PFSK-1 (cell line): ENCODE data around the gene SLC16A7.

Experiments used
- POLR2AphosphoS5 ChIP-seq: IDR thresholded peaks from 2 replicates; pipeline ENCODE4 v1.6.1; 2012; ENCODE audit warnings: low read depth, mild to moderate bottlenecking, control low read depth, low read length, moderate library complexity
- TAF1 ChIP-seq: IDR thresholded peaks from 2 replicates; pipeline ENCODE4 v1.6.1; 2012; ENCODE audit warnings: low read length, control low read depth, borderline replicate concordance; ENCODE audit not compliant: insufficient read depth
- TF ChIP-seq, protein P1 (sequence below), 2 experiments: IDR thresholded peaks; 2 replicates each; pipeline versions ENCODE4 v1.6.1 to v1.8.0; 2011 to 2012; ENCODE audit warnings: low read depth in 2 of 2, low read length in 2 of 2, control low read depth in 1 of 2, inconsistent platforms in 1 of 2, mild to moderate bottlenecking in 1 of 2, moderate library complexity in 1 of 2; ENCODE audit not compliant: insufficient read depth in 1 of 2

DNA sequence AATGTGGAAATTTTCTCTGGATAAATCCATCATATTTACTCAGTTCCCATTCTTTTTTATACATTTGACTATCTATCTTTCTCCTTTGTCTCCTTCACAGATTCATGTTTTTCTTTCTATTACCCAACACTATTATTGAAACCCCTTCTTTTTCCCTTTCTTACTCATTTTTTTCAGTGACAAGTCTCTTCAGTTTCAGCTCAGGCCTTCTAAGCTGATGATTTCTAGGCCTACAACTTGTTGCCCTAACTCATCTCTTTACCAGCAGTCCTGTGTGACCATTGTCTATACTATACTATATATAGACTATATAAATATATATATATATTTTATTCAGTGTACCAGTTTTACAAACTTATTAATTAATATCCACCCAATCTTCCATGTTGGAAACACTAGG is 31.8 kb downstream of the SLC16A7 start:
- TF ChIP-seq, protein P1, sequence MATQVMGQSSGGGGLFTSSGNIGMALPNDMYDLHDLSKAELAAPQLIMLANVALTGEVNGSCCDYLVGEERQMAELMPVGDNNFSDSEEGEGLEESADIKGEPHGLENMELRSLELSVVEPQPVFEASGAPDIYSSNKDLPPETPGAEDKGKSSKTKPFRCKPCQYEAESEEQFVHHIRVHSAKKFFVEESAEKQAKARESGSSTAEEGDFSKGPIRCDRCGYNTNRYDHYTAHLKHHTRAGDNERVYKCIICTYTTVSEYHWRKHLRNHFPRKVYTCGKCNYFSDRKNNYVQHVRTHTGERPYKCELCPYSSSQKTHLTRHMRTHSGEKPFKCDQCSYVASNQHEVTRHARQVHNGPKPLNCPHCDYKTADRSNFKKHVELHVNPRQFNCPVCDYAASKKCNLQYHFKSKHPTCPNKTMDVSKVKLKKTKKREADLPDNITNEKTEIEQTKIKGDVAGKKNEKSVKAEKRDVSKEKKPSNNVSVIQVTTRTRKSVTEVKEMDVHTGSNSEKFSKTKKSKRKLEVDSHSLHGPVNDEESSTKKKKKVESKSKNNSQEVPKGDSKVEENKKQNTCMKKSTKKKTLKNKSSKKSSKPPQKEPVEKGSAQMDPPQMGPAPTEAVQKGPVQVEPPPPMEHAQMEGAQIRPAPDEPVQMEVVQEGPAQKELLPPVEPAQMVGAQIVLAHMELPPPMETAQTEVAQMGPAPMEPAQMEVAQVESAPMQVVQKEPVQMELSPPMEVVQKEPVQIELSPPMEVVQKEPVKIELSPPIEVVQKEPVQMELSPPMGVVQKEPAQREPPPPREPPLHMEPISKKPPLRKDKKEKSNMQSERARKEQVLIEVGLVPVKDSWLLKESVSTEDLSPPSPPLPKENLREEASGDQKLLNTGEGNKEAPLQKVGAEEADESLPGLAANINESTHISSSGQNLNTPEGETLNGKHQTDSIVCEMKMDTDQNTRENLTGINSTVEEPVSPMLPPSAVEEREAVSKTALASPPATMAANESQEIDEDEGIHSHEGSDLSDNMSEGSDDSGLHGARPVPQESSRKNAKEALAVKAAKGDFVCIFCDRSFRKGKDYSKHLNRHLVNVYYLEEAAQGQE (IDR thresholded peaks at IDR 0.05; ENCODE audit: insufficient read depth in 1 of 2, low read depth in 2 of 2, low read length in 2 of 2) = no peak
- TF ChIP-seq POLR2AphosphoS5 = no peak
- TF ChIP-seq TAF1 = no peak
